BJ (cell line): ENCODE data around the gene RGS9. TPM values are rescaled to one million over a fixed set of nuclear protein-coding genes. Genes with fewer than 3 reads are reported as not detected.

Experiments used
- CTCF ChIA-PET: fragments of 350-600 bp; formaldehyde crosslinking; extraction: SDS; loops from one replicate; lab custom pipeline; 2021; ENCODE audit warnings: antibody characterized with exemption, inconsistent platforms; lab: Yijun Ruan, JAX
- POLR2A ChIA-PET: fragments of 300-600 bp; sonication (Branson Sonifier 250); formaldehyde crosslinking; extraction: SDS; loops from one replicate; lab custom pipeline; 2021; ENCODE audit warnings: antibody characterized with exemption; lab: Charles Lee
- DNase-seq: peaks from one replicate; pipeline ENCODE4 v3.0.0-alpha.2; 2011; ENCODE audit warnings: low read depth
- H3K27me3 ChIP-seq: 2 replicates; pipeline ENCODE4 v1.6.0; 2011; ENCODE audit warnings: low read length; ENCODE audit not compliant: control insufficient read depth, insufficient read depth
- H3K36me3 ChIP-seq: 2 replicates; pipeline ENCODE4 v1.5.1; 2011; ENCODE audit warnings: low read length; ENCODE audit not compliant: control insufficient read depth, insufficient read depth
- H3K4me3 ChIP-seq: 2 replicates; pipeline ENCODE4 v1.5.1; 2011; ENCODE audit warnings: low read depth, mild to moderate bottlenecking, control low read depth, low read length
- CTCF ChIP-seq: IDR thresholded peaks from 2 replicates; pipeline ENCODE4 v1.5.1; 2011; ENCODE audit warnings: low read depth, mild to moderate bottlenecking, control low read depth, inconsistent platforms, low read length, moderate library complexity; ENCODE audit not compliant: insufficient read depth
- polyA plus RNA-seq: library from polyadenylated mRNA; depleted of rRNA; stranded (reverse); fragments of >200 nt; gene quantifications from 2 replicates; pipeline ENCODE4 v1.2.3, GENCODE V29; 2011

RGS9 gene
- polyA plus RNA-seq, 1 experiment = 1.6 TPM

- no peaks in the 10 kb centered on the region for H3K27me3 ChIP-seq
- TF ChIP-seq CTCF = no peak
- H3K36me3 ChIP-seq = no peaks in the 10 kb centered on the region
- POLR2A ChIA-PET = no interaction called here
- H3K4me3 ChIP-seq = no peak overlapping the region
- CTCF ChIA-PET = interaction anchor here (1.0 to 1.3 kb wide), 3 partner anchors 9 to 16 kb away, joined by 3 to 4 read pairs (median 3); no protein-coding TSS in a partner anchor
- no peak for DNase-seq
Observed at GRCh38 chr17:65182233-65182632, 45.1 kb downstream of the RGS9 start.

- no peak overlapping the region for H3K4me3 ChIP-seq
- no peak for TF ChIP-seq CTCF
- POLR2A ChIA-PET = no interaction called here
- no peaks in the 10 kb centered on the region for H3K36me3 ChIP-seq
- no peak for DNase-seq
- CTCF ChIA-PET = interaction anchor here (1.0 to 2.8 kb wide), 4 partner anchors 14 to 167 kb away, joined by 3 to 7 read pairs (median 3); no protein-coding TSS in a partner anchor
- H3K27me3 ChIP-seq = no peaks in the 10 kb centered on the region
Observed at GRCh38 chr17:65183736-65184135, 46.6 kb downstream of the RGS9 start.

GRCh38 chr17:65184235-65184959 is 47.2 kb downstream of the RGS9 start:
- no peaks in the 10 kb centered on the region for H3K27me3 ChIP-seq
- H3K36me3 ChIP-seq = no peaks in the 10 kb centered on the region
- H3K4me3 ChIP-seq = no peak overlapping the region
- TF ChIP-seq CTCF = no peak
- CTCF ChIA-PET = interaction anchor here (0.9 to 2.8 kb wide), 3 partner anchors 11 to 47 kb away, joined by 3 to 10 read pairs (median 7); partner anchors contain the start of gene RGS9
- POLR2A ChIA-PET = interaction anchor here (0.8 kb wide), 1 partner anchor 265 kb away, joined by 11 read pairs; the partner anchor contains the start of gene LRRC37A3
- no peak for DNase-seq

- ChIA-PET POLR2A (interaction anchor here (0.8 kb wide), 1 partner anchor 266 kb away, joined by 11 read pairs; the partner anchor contains the start of gene LRRC37A3), CTCF (interaction anchor here (0.9 to 2.8 kb wide), 3 partner anchors 11 to 48 kb away, joined by 3 to 10 read pairs (median 7); partner anchors contain the start of gene RGS9)
- TF ChIP-seq CTCF = no peak
Observed at GRCh38 chr17:65185062-65185461, 47.9 kb downstream of the RGS9 start.

GRCh38 chr17:65185668-65186382 is 48.7 kb downstream of the RGS9 start:
- no peaks in the 10 kb centered on the region for H3K27me3 ChIP-seq
- ChIA-PET CTCF (interaction anchor here (0.9 to 2.8 kb wide), 4 partner anchors 12 to 85 kb away, joined by 3 to 10 read pairs (median 7); partner anchors contain the start of gene RGS9), POLR2A (no interaction called here)
- no peak overlapping the region for H3K4me3 ChIP-seq
- no peak for DNase-seq
- H3K36me3 ChIP-seq = no peaks in the 10 kb centered on the region
- TF ChIP-seq CTCF = no peak

More at GRCh38 chr17:65185062-65185461, 47.9 kb downstream of the RGS9 start:
- Histone ChIP-seq H3K27me3 (no peaks in the 10 kb centered on the region), H3K36me3 (no peaks in the 10 kb centered on the region), H3K4me3 (no peak overlapping the region)
- DNase-seq = no peak
